Tibial nerve (tissue), 4 donors: ENCODE data around the gene PLGRKT. TPM values are rescaled to one million over a fixed set of nuclear protein-coding genes. Genes with fewer than 3 reads are reported as not detected.
A peak's percentile ranks its signal among the peaks of the same experiment; 100 is the strongest.

Experiments
- DNase-seq, 2 donors: peaks; one replicate each; pipeline ENCODE4 v3.0.0-alpha.2; 2019; ENCODE audit warnings: low spot score in 2 of 2
- H3K27ac ChIP-seq, 4 donors: fragments of 200-600 bp; sonication (generic) in 3 of 4; one replicate each; pipeline ENCODE4 v1.5.1; 2017 to 2019; ENCODE audit warnings: mild to moderate bottlenecking in 1 of 4
- H3K27me3 ChIP-seq, 2 donors: fragments of 200-600 bp; sonication (generic) in 1 of 2; one replicate each; pipeline versions ENCODE4 v1.5.1 to v1.6.0; 2017 to 2019
- H3K36me3 ChIP-seq, 3 donors: fragments of 200-600 bp; sonication (generic); one replicate each; pipeline ENCODE4 v1.5.1; 2018 to 2019
- H3K4me1 ChIP-seq, 4 donors: fragments of 200-600 bp; sonication (generic) in 3 of 4; one replicate each; pipeline ENCODE4 v1.5.1; 2017 to 2019
- H3K4me3 ChIP-seq, 4 donors: fragments of 200-600 bp; sonication (generic) in 3 of 4; one replicate each; pipeline ENCODE4 v1.5.1; 2017 to 2019; ENCODE audit warnings: mild to moderate bottlenecking in 1 of 4, moderate library complexity in 1 of 4
- H3K9me3 ChIP-seq, 4 donors: fragments of 200-600 bp; sonication (generic) in 3 of 4; one replicate each; pipeline ENCODE4 v1.5.1; 2017 to 2019
- CTCF ChIP-seq, 5 experiments: fragments of 200-600 bp in 3 of 5; fragments of 450-650 bp in 2 of 5; sonication (generic) in 3 of 5; IDR thresholded peaks; one replicate each; pipeline ENCODE4 v1.5.1; 2016 to 2019; ENCODE audit warnings: antibody characterized with exemption in 5 of 5, mild to moderate bottlenecking in 3 of 5, moderate library complexity in 2 of 5
- EP300 ChIP-seq, 2 donors: sonication (generic); formaldehyde crosslinking; IDR thresholded peaks; one replicate each; pipeline ENCODE4 v1.6.1; 2017; ENCODE audit warnings: antibody characterized with exemption in 2 of 2, mild to moderate bottlenecking in 1 of 2
- POLR2A ChIP-seq, 2 donors: fragments of 450-650 bp; IDR thresholded peaks; one replicate each; pipeline ENCODE4 v1.6.1; 2017; ENCODE audit warnings: antibody characterized with exemption in 2 of 2, mild to moderate bottlenecking in 2 of 2, moderate library complexity in 2 of 2
- WGBS, 2 donors: methylation state at CpG; one replicate each; pipeline ENCODE4 v1.1.5; 2018; 5-methylcytosine and 5-hydroxymethylcytosine counted together
- total RNA-seq, 4 donors: library from RNA; depleted of rRNA; stranded (reverse); fragments of >200 nt; gene quantifications; one replicate each; pipeline ENCODE4 v1.1.0, GENCODE V29; 2016

PLGRKT gene
- 10 to 100 TPM in 1 of 4 donors, 1 to 10 TPM in 3; 8.4 to 12.0 (median 9.3) TPM for total RNA-seq

- Histone ChIP-seq H3K27ac (peak within 1 kb of the TSS; percentile 82 to 94 (median 88)), H3K4me1 (peaks cover 0 to 22% (median 12%) of the 10 kb centered on the region in 4 donors), H3K27me3 (no peaks in the 10 kb centered on the region), H3K4me3 (peak within 1 kb of the TSS; percentile 38 to 76 (median 66)), H3K36me3 (peaks cover 0 to 26% (median 0%) of the 10 kb centered on the region in 3 donors), H3K9me3 (no peaks in the 10 kb centered on the region)
- peak; percentile 84 to 89 for DNase-seq
- TF ChIP-seq CTCF (IDR thresholded peaks at IDR 0.05) (peak in 3 of 5 experiments; percentile 15 to 63 (median 51)), EP300 (IDR thresholded peaks at IDR 0.05) (peak; percentile 60 to 85), POLR2A (IDR thresholded peaks at IDR 0.05) (peak; percentile 54 to 87)
- 1% methylated on average over 44 of the region's 55 CpGs for WGBS, 2 donors
These were observed at the start of gene PLGRKT for GRCh38 chr9:5437254-5438216. PLGRKT (minus strand) TSS chr9:5437925; CDS start chr9:5431977, 5,948 bp downstream.

GRCh38 chr9:5486988-5487387, 49.3 kb upstream of the PLGRKT start:
- Histone ChIP-seq H3K27ac (no peak overlapping the region), H3K4me1 (no peaks in the 10 kb centered on the region), H3K9me3 (no peaks in the 10 kb centered on the region), H3K36me3 (no peaks in the 10 kb centered on the region), H3K27me3 (no peaks in the 10 kb centered on the region), H3K4me3 (no peak overlapping the region)
- WGBS, 2 donors: 90 to 95% methylated on average over 5 of the region's 5 CpGs
- TF ChIP-seq POLR2A (IDR thresholded peaks at IDR 0.05): no peak
- TF ChIP-seq CTCF (IDR thresholded peaks at IDR 0.05): no peak
- TF ChIP-seq EP300 (IDR thresholded peaks at IDR 0.05): no peak
- no peak for DNase-seq

- no peaks in the 10 kb centered on the region for H3K4me1 ChIP-seq
- WGBS, 2 donors: 80 to 89% methylated on average over 5 of the region's 5 CpGs
- no peak overlapping the region for H3K27ac ChIP-seq
- no peak overlapping the region for H3K4me3 ChIP-seq
- no peaks in the 10 kb centered on the region for H3K9me3 ChIP-seq
- no peaks in the 10 kb centered on the region for H3K36me3 ChIP-seq
- H3K27me3 ChIP-seq: no peaks in the 10 kb centered on the region
- TF ChIP-seq EP300 (IDR thresholded peaks at IDR 0.05) (no peak), CTCF (IDR thresholded peaks at IDR 0.05) (no peak), POLR2A (IDR thresholded peaks at IDR 0.05) (no peak)
- no peak for DNase-seq
These were observed 47.8 kb upstream of the PLGRKT start for GRCh38 chr9:5485378-5486085.

GRCh38 chr9:5483306-5483705, 45.6 kb upstream of the PLGRKT start:
- Histone ChIP-seq H3K36me3 (no peaks in the 10 kb centered on the region), H3K9me3 (no peaks in the 10 kb centered on the region), H3K4me1 (no peaks in the 10 kb centered on the region), H3K27me3 (no peaks in the 10 kb centered on the region), H3K4me3 (no peak overlapping the region), H3K27ac (no peak overlapping the region)
- TF ChIP-seq POLR2A (IDR thresholded peaks at IDR 0.05): no peak
- TF ChIP-seq EP300 (IDR thresholded peaks at IDR 0.05): no peak
- TF ChIP-seq CTCF (IDR thresholded peaks at IDR 0.05): no peak
- DNase-seq: no peak
- 69 to 93% methylated on average over 2 of the region's 2 CpGs for WGBS, 2 donors
